Calu3 (cell line): ENCODE results near the gene LPAR1. TPM values are rescaled to one million over a fixed set of nuclear protein-coding genes. Genes with fewer than 3 reads are reported as not detected.

Experiments
- BruUV-seq: library from RNA; stranded (reverse); fragments of 400-500 nt; replicated peaks from 2 replicates; lab custom pipeline; 2021; lab: Mats Ljungman, UMichigan
- CTCF ChIA-PET: fragments of 300-600 bp; sonication (Branson Sonifier 250); formaldehyde crosslinking; loops from one replicate; lab custom pipeline; 2022; ENCODE audit warnings: antibody characterized with exemption; lab: Charles Lee
- DNase-seq: peaks from one replicate; pipeline ENCODE4 v3.0.0; 2022
- H3K27ac Mint-ChIP-seq: one replicate; pipeline ENCODE4 v1.8.0; 2022; ENCODE audit warnings: mixed read lengths; ENCODE audit not compliant: unreplicated experiment
- H3K27me3 Mint-ChIP-seq: one replicate; pipeline ENCODE4 v1.8.0; 2022; ENCODE audit warnings: mixed read lengths; ENCODE audit not compliant: unreplicated experiment
- H3K36me3 Mint-ChIP-seq: one replicate; pipeline ENCODE4 v1.8.0; 2022; ENCODE audit warnings: mild to moderate bottlenecking, moderate library complexity, mixed read lengths; ENCODE audit not compliant: insufficient read depth, unreplicated experiment
- H3K4me1 Mint-ChIP-seq: one replicate; pipeline ENCODE4 v1.8.0; 2022; ENCODE audit warnings: mild to moderate bottlenecking, low read depth, mixed read lengths; ENCODE audit not compliant: unreplicated experiment
- H3K4me3 Mint-ChIP-seq: one replicate; pipeline ENCODE4 v1.8.0; 2022; ENCODE audit warnings: mild to moderate bottlenecking, low read depth, moderate library complexity, mixed read lengths; ENCODE audit not compliant: unreplicated experiment
- H3K9me3 Mint-ChIP-seq: one replicate; pipeline ENCODE4 v1.8.0; 2022; ENCODE audit warnings: low read depth, mixed read lengths; ENCODE audit not compliant: unreplicated experiment
- CTCF ChIP-seq: fragments of 200-600 bp; IDR thresholded peaks from one replicate; pipeline ENCODE4 v1.8.0; 2022; ENCODE audit warnings: antibody characterized with exemption; ENCODE audit not compliant: unreplicated experiment
- intact Hi-C: fragments of 100-400 bp; cut with micrococcal nuclease; formaldehyde crosslinking; loops from one replicate; pipeline ENCODE4 v1.10.0; 2022; ENCODE audit not compliant: unreplicated experiment
- total RNA-seq: library from RNA; stranded (reverse); gene quantifications from 2 replicates; pipeline ENCODE4 v1.2.3, GENCODE V29; 2022

The LPAR1 gene
- total RNA-seq, 1 experiment from 2014 or later: 6.3 TPM

DNA sequence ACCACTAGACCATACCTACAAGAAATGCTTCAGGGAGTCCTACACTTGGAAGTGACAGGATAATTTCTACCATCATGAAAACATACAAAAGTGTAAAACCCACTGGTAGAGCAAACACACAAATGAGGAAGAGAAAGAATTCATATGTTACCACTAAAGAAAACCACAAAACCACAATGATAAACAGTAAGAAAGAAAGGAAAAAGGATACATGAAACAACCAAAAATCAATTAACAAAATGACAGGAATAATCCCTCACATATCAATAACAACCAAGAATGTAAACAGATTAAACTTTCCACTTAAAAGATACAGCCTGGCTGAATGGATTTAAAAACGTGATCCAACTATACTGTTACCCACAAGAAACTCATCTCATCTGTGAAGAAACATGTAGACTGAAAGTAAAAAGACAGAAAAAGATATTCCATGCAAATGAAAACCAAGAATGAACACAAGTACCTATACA is 83.4 kb downstream of the LPAR1 start:
- CTCF ChIA-PET: no interaction called here

DNA sequence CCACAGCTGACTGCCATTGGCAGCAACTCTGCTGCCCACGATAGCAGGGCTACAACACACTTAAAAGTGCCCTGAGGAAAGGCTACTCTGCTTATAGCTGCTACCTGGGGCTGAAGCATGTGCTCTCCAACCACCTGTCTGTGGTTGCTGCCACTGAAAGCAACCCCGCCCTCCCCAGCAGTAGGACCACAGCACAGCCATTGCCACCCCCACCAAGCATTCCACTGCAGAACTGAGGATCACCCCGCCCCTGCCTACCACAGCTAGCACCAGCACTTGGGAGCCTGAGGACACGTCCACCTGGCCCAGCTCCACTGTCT is 85.8 kb downstream of the LPAR1 start:
- TF ChIP-seq CTCF: no peak
- no peak for DNase-seq
- Mint-ChIP-seq H3K4me1 (peaks cover 28% of the 10 kb centered on the region), H3K36me3 (no peaks in the 10 kb centered on the region), H3K4me3 (no peak overlapping the region), H3K9me3 (peaks cover 5% of the 10 kb centered on the region), H3K27me3 (no peaks in the 10 kb centered on the region), H3K27ac (no peak overlapping the region)
- intact Hi-C loops: loop anchor here (10.0 kb wide), 1 partner anchor 342 kb away; no protein-coding TSS in a partner anchor
- no TSS peak for BruUV-seq
- CTCF ChIA-PET: no interaction called here

More for the DNA sequence above, 83.4 kb downstream of the LPAR1 start:
- Mint-ChIP-seq H3K9me3 (peaks cover 5% of the 10 kb centered on the region), H3K4me3 (no peak overlapping the region), H3K4me1 (peaks cover 15% of the 10 kb centered on the region), H3K27me3 (no peaks in the 10 kb centered on the region), H3K27ac (no peak overlapping the region), H3K36me3 (no peaks in the 10 kb centered on the region)
- no peak for TF ChIP-seq CTCF
- intact Hi-C loops: loop anchor here (10.0 kb wide), 1 partner anchor 340 kb away; no protein-coding TSS in a partner anchor
- no peak for DNase-seq
- no TSS peak for BruUV-seq

- no peak for DNase-seq
- TF ChIP-seq CTCF: no peak
- Mint-ChIP-seq H3K9me3 (peaks cover 5% of the 10 kb centered on the region), H3K27ac (no peak overlapping the region), H3K36me3 (no peaks in the 10 kb centered on the region), H3K4me1 (peaks cover 28% of the 10 kb centered on the region), H3K27me3 (no peaks in the 10 kb centered on the region), H3K4me3 (no peak overlapping the region)
- no TSS peak for BruUV-seq
- intact Hi-C loops: loop anchor here (10.0 kb wide), 1 partner anchor 343 kb away; no protein-coding TSS in a partner anchor
- CTCF ChIA-PET: no interaction called here
Observed at GRCh38 chr9:110951805-110952539, 86.3 kb downstream of the LPAR1 start.

- Mint-ChIP-seq H3K36me3 (no peaks in the 10 kb centered on the region), H3K27ac (no peak overlapping the region), H3K4me3 (no peak overlapping the region), H3K4me1 (peaks cover 25% of the 10 kb centered on the region), H3K9me3 (peaks cover 5% of the 10 kb centered on the region), H3K27me3 (no peaks in the 10 kb centered on the region)
- intact Hi-C loops: loop anchor here (10.0 kb wide), 1 partner anchor 345 kb away; no protein-coding TSS in a partner anchor
- no peak for DNase-seq
- TF ChIP-seq CTCF: no peak
- BruUV-seq: no TSS peak
- CTCF ChIA-PET: no interaction called here
Observed at GRCh38 chr9:110950041-110950645, 88.1 kb downstream of the LPAR1 start.
